ENCODE measurements around the gene BCAP31. TPM values are rescaled to one million over a fixed set of nuclear protein-coding genes. Genes with fewer than 3 reads are reported as not detected.
"Not testable (repeated sequence)": the region's sequence is repeated elsewhere in the genome, so short reads cannot be mapped to it uniquely, and the experiment has no call there.

BCAP31 gene
- total RNA-seq, 2 experiments from 2014 or later: 97.6 to 102 TPM

DNA sequence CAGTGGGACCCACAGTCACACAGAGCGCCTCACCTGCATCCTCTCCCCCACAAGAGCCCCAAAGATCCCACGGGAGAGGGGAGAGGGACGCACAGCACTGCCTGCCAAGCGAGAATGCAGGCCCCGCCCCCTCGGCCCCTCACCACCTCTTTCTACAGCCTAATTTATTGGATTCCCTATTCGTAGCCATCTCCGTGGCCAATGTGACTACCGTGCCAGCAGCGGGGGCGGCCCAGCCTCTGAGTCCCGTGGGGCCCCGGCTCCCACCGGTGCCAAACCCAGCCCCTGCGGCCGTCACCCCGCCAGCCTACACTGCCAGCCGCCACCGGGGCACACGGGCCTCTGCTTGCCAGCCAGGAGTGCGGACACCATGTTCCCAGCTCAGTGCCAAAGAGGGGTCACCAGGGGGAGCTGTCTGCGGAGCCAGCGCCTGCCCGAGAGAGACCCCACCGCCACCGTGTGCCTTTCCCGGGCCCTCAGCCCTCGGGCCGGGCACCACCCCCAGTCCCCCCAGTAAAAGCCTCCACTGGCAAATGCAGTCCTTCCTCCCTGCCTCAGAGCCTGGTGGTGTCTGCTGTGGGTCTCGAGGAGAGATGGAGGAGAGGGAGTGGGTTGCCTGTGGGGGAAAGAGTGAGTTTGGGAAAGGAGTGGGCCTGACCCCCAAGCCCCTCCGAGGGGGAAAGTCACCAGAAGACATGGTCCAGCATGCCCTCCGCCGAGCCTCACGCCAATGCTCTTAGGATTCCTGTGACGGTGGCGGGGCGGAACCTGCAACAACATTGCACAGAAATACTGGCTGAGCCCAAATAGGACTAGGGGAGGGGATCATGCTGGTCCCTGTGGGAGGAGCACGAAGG, 20.3 kb upstream of the BCAP31 start:
- ATAC-seq (no peak), DNase-seq (no peak)
- no peak overlapping the region for H3K4me3 Mint-ChIP-seq
- H3K9me3 Mint-ChIP-seq: no peaks in the 10 kb centered on the region
- no peak overlapping the region for H3K27ac Mint-ChIP-seq
- no peaks in the 10 kb centered on the region for H3K36me3 Mint-ChIP-seq (ENCODE audit: low read depth)
- intact Hi-C loops (cut with micrococcal nuclease): no loop called here
- CTCF ChIA-PET: no interaction called here
- H3K27me3 Mint-ChIP-seq: peaks cover 4% of the 10 kb centered on the region
- H3K4me1 Mint-ChIP-seq (ENCODE audit: low read depth): peaks cover 13% of the 10 kb centered on the region
- POLR2A ChIA-PET: no interaction called here
- TF ChIP-seq, protein P1, sequence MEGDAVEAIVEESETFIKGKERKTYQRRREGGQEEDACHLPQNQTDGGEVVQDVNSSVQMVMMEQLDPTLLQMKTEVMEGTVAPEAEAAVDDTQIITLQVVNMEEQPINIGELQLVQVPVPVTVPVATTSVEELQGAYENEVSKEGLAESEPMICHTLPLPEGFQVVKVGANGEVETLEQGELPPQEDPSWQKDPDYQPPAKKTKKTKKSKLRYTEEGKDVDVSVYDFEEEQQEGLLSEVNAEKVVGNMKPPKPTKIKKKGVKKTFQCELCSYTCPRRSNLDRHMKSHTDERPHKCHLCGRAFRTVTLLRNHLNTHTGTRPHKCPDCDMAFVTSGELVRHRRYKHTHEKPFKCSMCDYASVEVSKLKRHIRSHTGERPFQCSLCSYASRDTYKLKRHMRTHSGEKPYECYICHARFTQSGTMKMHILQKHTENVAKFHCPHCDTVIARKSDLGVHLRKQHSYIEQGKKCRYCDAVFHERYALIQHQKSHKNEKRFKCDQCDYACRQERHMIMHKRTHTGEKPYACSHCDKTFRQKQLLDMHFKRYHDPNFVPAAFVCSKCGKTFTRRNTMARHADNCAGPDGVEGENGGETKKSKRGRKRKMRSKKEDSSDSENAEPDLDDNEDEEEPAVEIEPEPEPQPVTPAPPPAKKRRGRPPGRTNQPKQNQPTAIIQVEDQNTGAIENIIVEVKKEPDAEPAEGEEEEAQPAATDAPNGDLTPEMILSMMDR (IDR thresholded peaks at IDR 0.05): peak; percentile 25

DNA sequence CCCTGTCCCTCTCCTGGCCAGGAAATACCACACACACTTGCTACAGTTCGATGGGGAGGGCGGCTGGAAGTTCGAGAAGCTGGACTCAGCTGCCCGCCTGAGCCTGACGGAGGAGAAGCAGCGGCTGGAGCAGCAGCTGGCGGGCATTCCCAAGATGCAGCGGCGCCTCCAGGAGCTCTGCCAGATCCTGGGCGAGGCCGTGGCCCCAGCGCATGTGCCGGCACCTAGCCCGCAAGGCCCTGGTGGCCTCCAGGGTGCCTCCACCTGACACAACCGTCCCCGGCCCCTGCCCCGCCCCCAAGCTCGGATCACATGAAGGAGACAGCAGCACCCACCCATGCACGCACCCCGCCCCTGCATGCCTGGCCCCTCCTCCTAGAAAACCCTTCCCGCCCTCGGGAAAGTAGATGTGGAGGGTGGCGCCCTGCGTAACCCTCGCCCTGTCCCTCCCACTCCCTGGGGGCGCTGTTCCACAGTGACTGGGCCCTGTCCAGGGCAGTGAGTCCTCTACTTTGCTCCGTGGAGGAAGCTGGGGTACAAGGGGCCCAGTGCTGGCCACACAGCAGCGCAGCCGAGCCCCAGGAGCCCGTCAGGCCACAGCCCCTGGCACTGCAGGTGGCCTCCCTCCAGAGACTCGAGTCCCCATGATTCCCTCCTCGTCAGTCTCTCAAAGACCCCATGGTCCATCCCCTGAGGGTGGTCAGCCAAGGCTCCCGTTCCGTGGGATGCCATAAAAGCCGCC, 19.5 kb upstream of the BCAP31 start:
- ATAC-seq; H3K4me3 Mint-ChIP-seq; CTCF ChIA-PET; H3K27me3 Mint-ChIP-seq; H3K36me3 Mint-ChIP-seq (ENCODE audit: low read depth); DNase-seq; POLR2A ChIA-PET; H3K9me3 Mint-ChIP-seq; intact Hi-C loops (cut with micrococcal nuclease); H3K27ac Mint-ChIP-seq: not testable (repeated sequence)
- peaks cover 13% of the 10 kb centered on the region for H3K4me1 Mint-ChIP-seq (ENCODE audit: low read depth)

DNA sequence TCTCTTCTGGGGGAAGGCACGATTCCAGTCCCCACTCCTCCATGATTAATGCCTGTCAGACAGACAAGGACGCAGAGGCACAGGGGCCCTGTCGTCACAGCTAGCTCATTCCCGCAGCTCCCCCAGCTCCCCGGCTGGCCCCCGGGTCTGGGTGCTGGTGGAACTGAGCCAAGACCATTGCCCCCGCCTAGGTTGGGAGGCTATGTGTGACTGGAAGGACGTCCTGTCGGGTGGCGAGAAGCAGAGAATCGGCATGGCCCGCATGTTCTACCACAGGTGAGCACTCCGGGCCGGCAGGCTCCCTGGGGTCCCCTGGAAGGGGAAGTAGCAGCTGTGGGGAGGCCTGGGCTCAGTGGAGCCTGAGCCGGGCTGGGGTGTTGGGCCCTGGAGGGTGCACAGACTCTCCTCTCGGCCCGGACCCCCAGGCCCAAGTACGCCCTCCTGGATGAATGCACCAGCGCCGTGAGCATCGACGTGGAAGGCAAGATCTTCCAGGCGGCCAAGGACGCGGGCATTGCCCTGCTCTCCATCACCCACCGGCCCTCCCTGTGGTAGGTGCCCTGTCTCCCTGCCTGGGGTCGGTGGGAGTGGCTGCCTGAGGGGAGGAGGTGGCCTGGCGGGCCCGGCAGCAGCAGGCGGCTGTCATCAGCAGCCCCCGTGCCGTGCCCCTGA, 18.7 kb upstream of the BCAP31 start:
- POLR2A ChIA-PET; H3K4me3 Mint-ChIP-seq; CTCF ChIA-PET; DNase-seq; intact Hi-C loops (cut with micrococcal nuclease); H3K27me3 Mint-ChIP-seq; H3K9me3 Mint-ChIP-seq; H3K27ac Mint-ChIP-seq; ATAC-seq; H3K36me3 Mint-ChIP-seq (ENCODE audit: low read depth): not testable (repeated sequence)
- peaks cover 13% of the 10 kb centered on the region for H3K4me1 Mint-ChIP-seq (ENCODE audit: low read depth)

DNA sequence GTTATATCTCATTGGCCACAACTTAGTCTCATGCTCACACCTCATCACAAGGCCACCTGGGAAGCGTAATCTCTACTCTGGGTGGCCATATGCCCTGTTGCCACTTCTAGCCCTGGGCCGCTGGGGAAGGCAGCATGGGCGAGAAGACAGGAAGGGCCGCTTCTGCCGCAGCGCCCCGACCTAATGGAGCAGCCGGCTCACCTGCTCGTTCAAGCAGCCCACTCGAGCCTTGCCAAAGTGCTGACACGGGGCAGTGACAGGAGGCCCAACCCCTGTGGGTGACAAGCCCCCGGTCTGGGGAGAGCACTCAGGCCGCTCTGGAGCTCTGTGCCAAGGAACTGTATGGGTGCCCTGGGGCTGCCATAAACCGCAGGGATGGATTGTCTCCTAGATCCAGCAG, 17.9 kb upstream of the BCAP31 start:
- CTCF ChIA-PET; ATAC-seq; H3K9me3 Mint-ChIP-seq; H3K27ac Mint-ChIP-seq; DNase-seq; H3K27me3 Mint-ChIP-seq; H3K4me3 Mint-ChIP-seq; H3K36me3 Mint-ChIP-seq (ENCODE audit: low read depth); POLR2A ChIA-PET; intact Hi-C loops (cut with micrococcal nuclease): not testable (repeated sequence)
- peaks cover 13% of the 10 kb centered on the region for H3K4me1 Mint-ChIP-seq (ENCODE audit: low read depth)

DNA sequence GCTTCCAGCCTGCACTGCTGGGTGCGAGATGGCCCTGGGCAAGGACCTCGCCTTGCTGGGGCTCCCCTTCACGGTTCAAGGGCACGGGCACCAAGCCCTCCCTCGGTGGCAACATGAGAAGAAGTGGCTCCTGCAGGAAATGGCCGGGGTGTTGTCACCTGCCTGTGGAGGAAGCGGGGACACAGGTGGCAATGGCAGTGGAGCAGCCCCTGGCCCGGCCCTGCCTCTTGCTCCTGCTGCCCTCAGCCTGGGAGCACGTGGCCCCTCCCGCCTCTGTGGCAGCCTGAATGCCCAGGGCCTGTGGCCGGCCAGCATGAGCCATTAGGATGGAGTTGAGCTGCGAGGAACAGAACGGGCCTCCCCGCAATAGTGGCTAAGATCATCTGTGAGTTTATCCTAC, 17.3 kb upstream of the BCAP31 start:
- H3K4me3 Mint-ChIP-seq: no peak overlapping the region
- ATAC-seq: no peak
- CTCF ChIA-PET: no interaction called here

DNA sequence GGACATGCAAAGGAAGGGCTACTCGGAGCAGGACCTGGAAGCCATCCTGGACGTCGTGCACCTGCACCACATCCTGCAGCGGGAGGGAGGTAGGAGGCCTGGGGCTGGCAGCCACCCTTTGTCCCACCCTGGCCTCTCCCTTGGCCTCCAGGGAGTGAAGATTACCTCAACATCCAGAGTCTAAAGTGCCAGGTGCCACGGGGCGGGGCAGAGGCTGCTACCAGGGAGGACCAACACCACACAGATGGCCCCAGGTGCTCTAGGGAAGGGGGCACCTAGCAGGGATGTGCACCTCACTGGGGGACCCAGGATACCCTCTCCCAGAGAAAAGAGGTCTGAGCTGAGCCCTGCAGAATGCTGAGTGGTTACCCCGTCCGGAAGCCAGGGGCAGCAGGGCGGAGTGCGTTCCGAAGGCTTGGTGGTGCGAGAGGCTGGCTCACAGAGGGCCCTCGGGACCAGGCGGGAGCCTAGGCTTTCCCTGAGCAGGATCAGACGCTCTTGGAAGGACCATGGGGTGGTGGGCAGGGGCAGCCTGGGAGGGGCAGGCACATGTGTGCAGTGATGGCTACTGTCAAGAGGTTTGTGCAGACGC, 16.5 kb upstream of the BCAP31 start:
- TF ChIP-seq, protein P1 (IDR thresholded peaks at IDR 0.05): no peak
- Mint-ChIP-seq H3K27me3 (peaks cover 4% of the 10 kb centered on the region), H3K4me3 (no peak overlapping the region), H3K4me1 (ENCODE audit: low read depth) (peaks cover 13% of the 10 kb centered on the region), H3K36me3 (ENCODE audit: low read depth) (no peaks in the 10 kb centered on the region), H3K27ac (peak overlapping the region; percentile 86), H3K9me3 (no peaks in the 10 kb centered on the region)
- ATAC-seq (no peak), DNase-seq (no peak)
- POLR2A ChIA-PET: no interaction called here
- intact Hi-C loops (cut with micrococcal nuclease): no loop called here
- CTCF ChIA-PET: no interaction called here

More for the DNA sequence above, 17.3 kb upstream of the BCAP31 start:
- Mint-ChIP-seq H3K9me3 (no peaks in the 10 kb centered on the region), H3K27ac (no peak overlapping the region), H3K4me1 (ENCODE audit: low read depth) (peaks cover 13% of the 10 kb centered on the region), H3K27me3 (peaks cover 4% of the 10 kb centered on the region), H3K36me3 (ENCODE audit: low read depth) (no peaks in the 10 kb centered on the region)
- DNase-seq: no peak
- POLR2A ChIA-PET: no interaction called here
- intact Hi-C loops (cut with micrococcal nuclease): no loop called here
- TF ChIP-seq, protein P1 (IDR thresholded peaks at IDR 0.05): no peak
